SK-N-MC (cell line): ENCODE data around the gene RAP1GAP2.

ENCODE experiments used
- EZH2 ChIP-seq: fragments of 200-600 bp; sonication (generic); IDR thresholded peaks from one replicate; pipeline ENCODE4 v1.6.1; 2017; ENCODE audit warnings: antibody characterized with exemption
- FOXP2 ChIP-seq: optimal IDR thresholded peaks from 2 replicates; pipeline ENCODE3; 2011; ENCODE audit warnings: mild to moderate bottlenecking, moderate library complexity; ENCODE audit not compliant: insufficient read depth; ENCODE audit errors: extremely low read length, control extremely low read depth
- POLR2AphosphoS5 ChIP-seq: IDR thresholded peaks from 2 replicates; pipeline ENCODE4 v1.6.1; 2012; ENCODE audit warnings: mild to moderate bottlenecking, low read depth, low read length, borderline replicate concordance

- TF ChIP-seq EZH2, result no peak
- TF ChIP-seq POLR2AphosphoS5, result no peak
- no peak for TF ChIP-seq FOXP2
Observed at GRCh38 chr17:2750721-2751120, 45.5 kb upstream of the RAP1GAP2 start.
